ENCODE data around the gene STATH.

- no peak for TF ChIP-seq CTCF (IDR thresholded peaks at IDR 0.05; ENCODE audit: low read length)
- no peak for TF ChIP-seq EZH2phosphoT487 (IDR thresholded peaks at IDR 0.05; ENCODE audit: low read length)
These were observed 25.7 kb upstream of the STATH start for GRCh38 chr4:69970071-69970470.
